ENCODE measurements around the gene RBM28.

Gene RBM28

DNA sequence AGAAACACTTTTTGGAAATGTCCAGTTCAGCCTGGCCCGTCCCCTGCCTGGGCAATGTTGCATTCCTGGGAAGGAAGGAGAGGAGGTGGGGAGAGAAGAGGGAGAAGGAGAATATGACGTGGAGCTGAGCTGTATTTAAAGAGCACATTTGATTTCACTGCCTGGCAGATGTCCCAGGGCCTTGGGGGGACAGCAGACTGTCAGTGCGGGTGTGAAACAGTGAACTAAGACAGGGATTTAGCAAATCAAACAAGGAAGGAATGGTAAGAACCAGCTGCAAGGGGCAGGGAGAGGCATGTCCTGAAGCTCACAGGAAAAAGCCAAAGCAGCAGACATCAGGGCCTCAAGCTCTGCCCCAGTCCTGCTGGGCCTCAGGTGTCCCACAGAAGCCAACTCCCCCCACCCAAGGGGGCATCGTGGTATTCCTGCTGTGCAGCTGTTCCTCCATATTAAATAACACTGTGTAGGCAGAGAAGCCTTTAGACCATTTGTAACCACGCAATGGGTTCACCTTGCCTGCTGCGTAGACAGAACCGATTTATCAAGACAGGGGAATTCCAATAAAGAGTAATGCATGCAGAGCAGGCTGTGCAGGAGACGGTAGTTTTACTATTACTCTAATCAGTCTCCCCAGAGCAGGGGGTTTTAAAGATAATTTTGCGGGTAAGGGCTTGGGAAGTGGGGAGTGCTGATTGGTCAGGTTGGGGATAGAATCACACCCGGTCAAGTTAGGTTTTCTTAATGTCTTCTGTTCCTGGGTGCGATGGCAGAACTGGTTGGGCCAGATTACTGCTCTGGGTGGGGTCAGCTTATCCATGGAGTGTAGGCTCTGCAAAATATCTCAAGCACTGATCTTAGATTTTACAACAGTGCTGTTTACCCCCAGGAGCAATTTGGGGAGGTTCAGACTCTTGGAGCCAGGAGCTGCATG lies 84.3 kb downstream of the RBM28 start:
- no peak for DNase-seq (ENCODE audit: low read depth)

DNA sequence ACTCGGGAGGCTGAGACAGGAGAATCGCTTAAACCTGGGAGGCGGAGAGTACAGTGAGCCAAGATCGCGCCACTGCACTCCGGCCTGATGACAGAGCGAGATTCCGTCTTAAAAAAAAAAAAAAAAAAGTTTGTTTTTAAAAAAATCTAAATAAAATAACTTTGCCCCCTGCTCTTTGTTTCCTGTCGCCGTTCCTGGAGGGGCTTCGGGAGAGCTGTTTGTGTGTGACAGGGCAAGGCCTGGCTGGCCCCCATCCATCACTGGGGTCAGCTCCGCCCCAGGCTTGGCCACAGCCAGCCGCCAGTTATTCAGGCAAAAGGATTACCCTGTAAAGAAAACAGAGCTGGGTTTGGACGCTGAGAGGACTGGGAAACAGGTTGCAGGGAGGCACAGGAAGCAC lies 86.2 kb downstream of the RBM28 start:
- no peak for DNase-seq (ENCODE audit: low read depth)

DNA sequence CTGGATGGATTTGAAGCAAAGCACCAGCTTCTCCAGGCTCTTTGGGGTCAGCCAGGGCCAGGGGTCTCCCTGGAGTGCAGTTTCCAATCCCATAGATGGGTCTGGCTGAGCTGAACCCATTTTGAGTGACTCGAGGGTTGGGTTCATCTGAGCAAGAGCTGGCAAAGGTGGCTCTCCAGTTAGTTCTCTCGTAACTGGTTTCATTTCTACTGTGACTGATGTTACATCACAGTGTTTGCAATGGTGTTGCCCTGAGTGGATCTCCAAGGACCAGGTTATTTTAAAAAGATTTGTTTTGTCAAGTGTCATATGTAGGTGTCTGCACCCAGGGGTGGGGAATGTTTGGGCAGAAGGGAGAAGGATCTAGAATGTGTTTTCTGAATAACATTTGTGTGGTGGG lies 88.4 kb downstream of the RBM28 start:
- DNase-seq (ENCODE audit: low read depth) = no peak

DNA sequence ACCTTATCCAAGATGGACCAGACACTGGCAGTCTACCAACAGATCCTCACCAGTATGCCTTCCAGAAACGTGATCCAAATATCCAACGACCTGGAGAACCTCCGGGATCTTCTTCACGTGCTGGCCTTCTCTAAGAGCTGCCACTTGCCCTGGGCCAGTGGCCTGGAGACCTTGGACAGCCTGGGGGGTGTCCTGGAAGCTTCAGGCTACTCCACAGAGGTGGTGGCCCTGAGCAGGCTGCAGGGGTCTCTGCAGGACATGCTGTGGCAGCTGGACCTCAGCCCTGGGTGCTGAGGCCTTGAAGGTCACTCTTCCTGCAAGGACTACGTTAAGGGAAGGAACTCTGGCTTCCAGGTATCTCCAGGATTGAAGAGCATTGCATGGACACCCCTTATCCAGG lies 89.2 kb downstream of the RBM28 start:
- no peak for DNase-seq (ENCODE audit: low read depth)

GRCh38 chr7:128253701-128254100 lies 90.0 kb downstream of the RBM28 start:
- no peak for DNase-seq (ENCODE audit: low read depth)

- DNase-seq (ENCODE audit: low read depth) = no peak
Observed at GRCh38 chr7:128251337-128251736, 92.4 kb downstream of the RBM28 start.

Measured in GM04503 (cell line).